Measurements from ENCODE around the gene CASP9.

Gene CASP9

DNA sequence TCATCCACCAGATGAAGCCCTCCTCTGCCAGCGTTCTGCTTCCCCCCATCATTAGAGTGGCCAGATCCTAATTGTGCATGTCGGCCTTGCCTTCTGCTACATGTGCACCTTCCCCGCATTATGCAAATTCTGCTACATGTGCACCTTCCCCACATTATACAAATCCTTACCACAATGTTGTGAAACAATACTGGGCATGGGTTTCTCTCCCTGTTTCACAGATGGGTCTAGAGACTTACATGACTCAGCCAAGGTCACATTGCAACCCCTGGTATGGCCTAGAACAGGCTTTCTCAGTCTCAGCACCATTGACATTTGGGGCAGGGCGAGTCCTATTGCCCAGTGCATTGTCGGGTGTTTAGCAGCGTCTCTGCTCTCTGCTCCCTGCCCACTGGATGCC is 68.5 kb downstream of the CASP9 start:
- Histone ChIP-seq H3K4me1 (ENCODE audit: control insufficient read depth, insufficient read depth, low read length) (no peaks in the 10 kb centered on the region), H3K36me3 (ENCODE audit: control insufficient read depth, insufficient read depth, low read length) (no peaks in the 10 kb centered on the region), H3K27me3 (ENCODE audit: control insufficient read depth, insufficient read depth, low read length) (no peaks in the 10 kb centered on the region), H3K9ac (ENCODE audit: low read length) (no peak overlapping the region), H3K4me3 (ENCODE audit: low read length) (no peak overlapping the region), H3K27ac (ENCODE audit: low read depth, low read length) (no peak overlapping the region)

DNA sequence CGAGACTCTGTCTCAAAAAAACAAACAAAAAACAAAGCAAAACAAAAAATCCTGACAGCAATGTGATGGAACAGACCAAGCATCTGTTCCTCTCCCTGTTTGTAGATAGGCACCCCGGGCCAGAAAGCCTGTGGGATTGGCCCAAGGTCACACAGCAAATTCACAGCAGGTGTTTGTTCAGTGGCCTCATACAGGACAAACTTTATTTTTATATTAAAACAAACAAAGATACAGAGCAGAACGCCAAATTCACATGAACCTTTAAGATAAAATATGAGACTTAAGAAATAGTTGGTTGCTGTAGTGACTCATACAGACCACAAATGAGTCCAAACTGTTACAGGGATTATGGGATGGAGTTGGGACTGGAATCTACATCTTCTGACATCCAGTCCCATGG is 69.8 kb downstream of the CASP9 start:
- H3K27me3 ChIP-seq (ENCODE audit: control insufficient read depth, insufficient read depth, low read length) = no peaks in the 10 kb centered on the region
- H3K9ac ChIP-seq (ENCODE audit: low read length) = no peak overlapping the region
- H3K4me1 ChIP-seq (ENCODE audit: control insufficient read depth, insufficient read depth, low read length) = no peaks in the 10 kb centered on the region
- H3K27ac ChIP-seq (ENCODE audit: low read depth, low read length) = no peak overlapping the region
- no peaks in the 10 kb centered on the region for H3K36me3 ChIP-seq (ENCODE audit: control insufficient read depth, insufficient read depth, low read length)
- no peak overlapping the region for H3K4me3 ChIP-seq (ENCODE audit: low read length)

DNA sequence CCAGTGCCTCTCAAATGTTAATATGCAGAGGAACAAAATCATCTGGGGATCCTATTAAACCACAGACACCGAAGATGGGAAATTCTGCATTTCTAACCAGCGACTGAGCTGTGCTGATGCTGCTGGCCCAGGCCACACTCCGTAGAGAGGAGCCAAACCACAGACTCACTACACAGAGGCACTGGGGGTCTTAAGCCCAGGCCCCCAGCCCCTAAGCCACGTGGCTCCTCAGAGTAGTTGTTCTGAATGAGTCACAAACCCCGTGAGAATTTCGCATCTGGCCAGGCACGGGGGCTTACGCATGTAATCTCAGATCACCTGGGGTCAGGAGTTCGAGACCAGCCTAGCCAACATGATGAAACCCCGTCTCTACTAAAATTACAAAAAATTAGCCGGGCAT is 70.3 kb downstream of the CASP9 start:
- no peak overlapping the region for H3K9ac ChIP-seq (ENCODE audit: low read length)
- H3K4me3 ChIP-seq (ENCODE audit: low read length) = no peak overlapping the region
- no peak overlapping the region for H3K27ac ChIP-seq (ENCODE audit: low read depth, low read length)
- no peaks in the 10 kb centered on the region for H3K36me3 ChIP-seq (ENCODE audit: control insufficient read depth, insufficient read depth, low read length)
- no peaks in the 10 kb centered on the region for H3K27me3 ChIP-seq (ENCODE audit: control insufficient read depth, insufficient read depth, low read length)
- H3K4me1 ChIP-seq (ENCODE audit: control insufficient read depth, insufficient read depth, low read length) = no peaks in the 10 kb centered on the region

DNA sequence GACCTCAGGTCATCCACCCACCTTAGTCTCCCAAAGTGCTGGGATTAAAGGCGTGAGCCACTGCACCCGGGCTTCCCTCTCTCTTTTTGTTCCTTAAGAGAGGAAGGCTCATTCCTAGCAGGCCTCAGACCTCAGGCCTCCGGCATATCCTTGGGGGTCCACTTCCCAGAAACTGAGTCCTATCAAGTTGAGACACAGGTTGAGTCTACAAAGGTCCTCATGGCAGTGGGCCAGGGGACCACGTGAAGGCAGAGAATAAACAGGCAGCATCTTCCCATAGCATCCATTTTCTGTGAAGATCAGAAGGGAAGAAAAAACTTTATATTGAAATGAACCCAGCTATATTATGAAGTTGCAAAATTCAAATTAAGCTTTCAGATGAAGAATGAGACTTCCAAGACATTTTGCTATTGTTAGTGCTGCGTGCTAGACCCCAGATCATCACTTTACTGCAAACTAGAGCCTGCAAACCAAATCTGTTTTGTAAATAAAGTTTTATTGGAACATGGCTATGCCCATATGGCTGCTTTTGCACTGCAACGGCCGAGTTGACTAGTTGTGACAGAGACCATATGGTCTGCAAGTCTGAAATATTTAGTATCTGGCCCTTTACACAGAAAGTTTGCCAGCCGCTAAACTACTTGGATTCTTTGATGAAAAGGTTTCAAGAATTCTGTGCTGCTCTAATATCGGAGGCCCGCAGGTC is 71.0 kb downstream of the CASP9 start:
- Histone ChIP-seq H3K4me3 (ENCODE audit: low read length) (no peak overlapping the region), H3K9ac (ENCODE audit: low read length) (no peak overlapping the region), H3K4me1 (ENCODE audit: control insufficient read depth, insufficient read depth, low read length) (no peaks in the 10 kb centered on the region), H3K27ac (ENCODE audit: low read depth, low read length) (no peak overlapping the region), H3K36me3 (ENCODE audit: control insufficient read depth, insufficient read depth, low read length) (no peaks in the 10 kb centered on the region), H3K27me3 (ENCODE audit: control insufficient read depth, insufficient read depth, low read length) (no peaks in the 10 kb centered on the region)

DNA sequence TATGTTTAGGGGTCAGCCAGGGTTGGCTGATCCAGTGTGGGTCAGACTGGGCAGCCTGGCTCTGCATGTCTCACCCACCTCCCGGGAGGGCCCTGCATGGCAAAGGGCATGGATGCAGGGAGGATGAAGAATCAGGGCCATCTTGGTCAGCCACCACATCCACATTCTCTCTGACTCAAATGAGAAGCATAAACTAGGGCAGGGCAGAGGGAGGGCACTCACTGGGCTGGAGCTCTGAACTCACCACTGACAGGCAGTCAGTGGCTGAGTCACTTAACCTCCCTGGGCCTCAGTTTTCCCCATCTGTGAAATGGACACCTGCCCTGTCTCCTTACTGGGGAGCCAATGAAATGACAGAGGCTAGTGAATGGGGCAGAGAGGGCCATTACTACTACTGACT is 71.8 kb downstream of the CASP9 start:
- no peaks in the 10 kb centered on the region for H3K36me3 ChIP-seq (ENCODE audit: control insufficient read depth, insufficient read depth, low read length)
- no peak overlapping the region for H3K4me3 ChIP-seq (ENCODE audit: low read length)
- H3K27ac ChIP-seq (ENCODE audit: low read depth, low read length) = no peak overlapping the region
- no peak overlapping the region for H3K9ac ChIP-seq (ENCODE audit: low read length)
- H3K4me1 ChIP-seq (ENCODE audit: control insufficient read depth, insufficient read depth, low read length) = no peaks in the 10 kb centered on the region
- peaks cover 2% of the 10 kb centered on the region for H3K27me3 ChIP-seq (ENCODE audit: control insufficient read depth, insufficient read depth, low read length)

DNA sequence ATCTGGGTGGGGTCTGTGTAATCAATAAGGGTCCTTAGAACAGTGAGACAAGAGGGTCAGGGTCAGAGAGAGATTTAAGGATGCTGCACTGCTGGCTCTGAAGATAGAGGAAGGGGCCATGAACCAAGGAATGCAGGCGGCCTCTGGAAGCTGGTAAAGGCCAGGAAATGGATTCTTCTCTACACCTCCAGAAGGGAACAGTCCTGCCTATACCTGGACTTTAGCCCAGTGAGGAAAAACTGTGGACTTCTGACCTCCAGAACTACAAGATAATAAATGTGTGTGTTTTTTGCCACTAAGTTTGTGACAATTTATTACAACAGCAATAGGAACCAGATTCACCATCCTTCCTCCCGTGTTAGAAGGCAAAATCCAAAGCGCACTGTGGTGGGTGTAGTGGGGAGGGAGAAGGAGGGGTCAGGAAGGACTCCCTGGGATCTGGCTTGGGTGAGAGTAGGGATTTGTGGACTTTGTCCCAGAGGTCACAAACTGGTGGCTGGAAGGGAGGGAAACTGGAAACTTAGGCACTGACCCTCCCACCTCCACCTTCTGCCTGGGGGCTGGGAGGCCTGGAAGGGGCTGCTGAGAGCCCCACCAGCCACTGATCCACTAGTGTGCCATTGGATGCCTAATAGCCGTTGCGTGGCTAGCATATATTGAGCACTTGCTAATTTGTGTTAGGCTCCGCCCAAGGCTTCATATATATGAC is 72.8 kb downstream of the CASP9 start:
- H3K4me3 ChIP-seq (ENCODE audit: low read length) = no peak overlapping the region
- no peak overlapping the region for H3K9ac ChIP-seq (ENCODE audit: low read length)
- H3K4me1 ChIP-seq (ENCODE audit: control insufficient read depth, insufficient read depth, low read length) = no peaks in the 10 kb centered on the region
- H3K36me3 ChIP-seq (ENCODE audit: control insufficient read depth, insufficient read depth, low read length) = no peaks in the 10 kb centered on the region
- no peak overlapping the region for H3K27ac ChIP-seq (ENCODE audit: low read depth, low read length)
- H3K27me3 ChIP-seq (ENCODE audit: control insufficient read depth, insufficient read depth, low read length) = peaks cover 2% of the 10 kb centered on the region

DNA sequence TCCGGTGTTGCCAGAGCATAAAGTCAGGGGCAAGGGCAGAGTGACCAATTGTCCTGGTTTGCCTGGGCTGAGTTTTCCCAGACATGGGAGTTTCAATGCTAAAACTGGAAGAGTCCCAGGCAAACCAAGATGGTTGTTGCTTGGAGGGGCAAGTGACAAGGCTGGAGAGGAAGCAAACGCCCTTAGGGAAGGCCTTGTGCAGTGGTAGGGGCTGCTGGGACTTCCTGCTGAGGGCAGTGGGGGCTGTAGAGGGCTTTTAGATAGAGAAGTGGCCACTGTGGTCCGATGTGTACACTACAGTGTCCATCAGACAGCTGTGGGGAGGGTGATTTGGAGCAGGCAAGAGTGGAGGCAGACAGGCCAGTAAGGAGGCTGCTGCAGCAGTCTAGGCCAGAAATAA is 74.4 kb downstream of the CASP9 start:
- H3K27me3 ChIP-seq (ENCODE audit: control insufficient read depth, insufficient read depth, low read length) = peaks cover 2% of the 10 kb centered on the region
- H3K4me3 ChIP-seq (ENCODE audit: low read length) = no peak overlapping the region
- H3K36me3 ChIP-seq (ENCODE audit: control insufficient read depth, insufficient read depth, low read length) = no peaks in the 10 kb centered on the region
- H3K9ac ChIP-seq (ENCODE audit: low read length) = no peak overlapping the region
- H3K4me1 ChIP-seq (ENCODE audit: control insufficient read depth, insufficient read depth, low read length) = no peaks in the 10 kb centered on the region
- H3K27ac ChIP-seq (ENCODE audit: low read depth, low read length) = no peak overlapping the region

DNA sequence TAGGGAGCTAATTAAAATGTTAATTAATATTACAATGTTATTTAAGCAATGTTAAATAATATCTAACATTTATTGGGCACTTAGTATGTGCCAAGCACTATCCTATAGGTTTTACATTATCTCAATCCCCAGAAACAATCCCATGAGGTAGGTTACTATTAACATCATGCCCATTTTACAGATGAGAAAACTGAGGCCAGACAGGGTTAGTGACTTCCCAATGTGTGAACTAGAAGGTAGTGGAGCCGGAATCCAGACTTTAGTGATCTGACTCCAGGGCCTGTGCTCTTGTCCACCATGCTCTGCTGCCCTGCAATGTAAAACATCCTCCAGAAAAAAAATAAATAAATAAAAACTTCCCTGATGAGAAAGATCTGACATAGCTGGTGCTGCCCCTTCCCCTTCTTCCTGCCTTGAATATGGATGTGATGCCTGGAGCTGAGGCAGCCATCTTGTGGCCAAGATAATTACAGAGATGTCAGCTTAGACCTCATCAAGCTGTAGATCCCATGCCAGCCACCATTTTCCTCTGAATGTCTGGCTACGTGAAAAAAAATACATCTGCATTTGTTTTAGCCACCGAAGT is 75.0 kb downstream of the CASP9 start:
- Histone ChIP-seq H3K27me3 (ENCODE audit: control insufficient read depth, insufficient read depth, low read length) (peaks cover 2% of the 10 kb centered on the region), H3K9ac (ENCODE audit: low read length) (no peak overlapping the region), H3K36me3 (ENCODE audit: control insufficient read depth, insufficient read depth, low read length) (no peaks in the 10 kb centered on the region), H3K4me1 (ENCODE audit: control insufficient read depth, insufficient read depth, low read length) (no peaks in the 10 kb centered on the region), H3K27ac (ENCODE audit: low read depth, low read length) (no peak overlapping the region), H3K4me3 (ENCODE audit: low read length) (no peak overlapping the region)

DNA sequence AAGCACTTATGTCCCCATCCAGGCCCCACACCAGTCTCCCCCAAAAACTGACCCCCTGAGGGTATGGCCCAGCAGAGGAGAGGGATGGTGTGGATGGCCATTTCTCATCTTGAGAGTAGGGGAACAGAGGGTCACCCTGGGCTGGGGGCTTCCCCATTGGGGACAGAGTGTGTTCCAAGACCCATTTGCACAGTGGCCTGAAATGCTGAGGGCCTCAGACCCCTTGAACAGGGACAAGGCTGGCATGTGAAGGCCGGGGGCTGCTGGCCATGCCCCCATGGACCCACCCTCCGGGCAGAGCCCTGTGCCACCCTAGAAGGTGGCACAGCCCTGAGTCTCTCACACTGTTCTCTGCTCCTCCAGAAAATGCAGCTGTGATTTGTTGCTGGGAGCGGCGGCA is 77.8 kb downstream of the CASP9 start:
- no peak overlapping the region for H3K27ac ChIP-seq (ENCODE audit: low read depth, low read length)
- no peak overlapping the region for H3K4me3 ChIP-seq (ENCODE audit: low read length)
- H3K4me1 ChIP-seq (ENCODE audit: control insufficient read depth, insufficient read depth, low read length) = no peaks in the 10 kb centered on the region
- H3K9ac ChIP-seq (ENCODE audit: low read length) = no peak overlapping the region
- peaks cover 2% of the 10 kb centered on the region for H3K27me3 ChIP-seq (ENCODE audit: control insufficient read depth, insufficient read depth, low read length)
- H3K36me3 ChIP-seq (ENCODE audit: control insufficient read depth, insufficient read depth, low read length) = no peaks in the 10 kb centered on the region

DNA sequence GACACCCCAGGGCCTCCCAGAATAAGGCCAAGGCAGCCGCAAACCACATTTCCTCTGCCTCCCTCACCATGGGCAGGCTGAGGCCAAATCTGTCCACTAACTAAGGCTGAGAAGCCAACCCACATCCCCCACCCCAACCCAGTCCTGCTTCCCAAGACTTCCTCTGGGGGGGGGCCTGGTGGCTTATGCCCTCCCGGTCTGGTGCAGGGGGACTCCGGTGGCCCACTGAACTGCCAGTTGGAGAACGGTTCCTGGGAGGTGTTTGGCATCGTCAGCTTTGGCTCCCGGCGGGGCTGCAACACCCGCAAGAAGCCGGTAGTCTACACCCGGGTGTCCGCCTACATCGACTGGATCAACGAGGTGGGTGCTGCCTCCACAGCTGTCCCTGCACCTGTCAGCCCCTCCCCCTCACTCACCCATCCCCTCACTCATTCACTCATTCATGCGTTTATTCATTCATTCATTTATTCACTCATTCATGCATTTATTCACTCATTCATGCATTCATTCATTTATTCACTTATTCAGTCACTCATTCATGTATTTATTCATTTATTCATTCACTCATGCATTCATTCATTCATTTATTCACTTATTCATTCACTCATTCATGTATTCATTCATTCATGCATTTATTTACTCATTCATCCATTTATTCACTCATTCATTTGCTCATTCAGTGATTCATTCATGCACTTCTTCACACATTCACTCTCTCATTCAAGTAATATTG is 78.5 kb downstream of the CASP9 start:
- Histone ChIP-seq H3K27ac (ENCODE audit: low read depth, low read length) (no peak overlapping the region), H3K27me3 (ENCODE audit: control insufficient read depth, insufficient read depth, low read length) (peaks cover 2% of the 10 kb centered on the region), H3K4me1 (ENCODE audit: control insufficient read depth, insufficient read depth, low read length) (no peaks in the 10 kb centered on the region), H3K4me3 (ENCODE audit: low read length) (no peak overlapping the region), H3K36me3 (ENCODE audit: control insufficient read depth, insufficient read depth, low read length) (no peaks in the 10 kb centered on the region), H3K9ac (ENCODE audit: low read length) (no peak overlapping the region)

DNA sequence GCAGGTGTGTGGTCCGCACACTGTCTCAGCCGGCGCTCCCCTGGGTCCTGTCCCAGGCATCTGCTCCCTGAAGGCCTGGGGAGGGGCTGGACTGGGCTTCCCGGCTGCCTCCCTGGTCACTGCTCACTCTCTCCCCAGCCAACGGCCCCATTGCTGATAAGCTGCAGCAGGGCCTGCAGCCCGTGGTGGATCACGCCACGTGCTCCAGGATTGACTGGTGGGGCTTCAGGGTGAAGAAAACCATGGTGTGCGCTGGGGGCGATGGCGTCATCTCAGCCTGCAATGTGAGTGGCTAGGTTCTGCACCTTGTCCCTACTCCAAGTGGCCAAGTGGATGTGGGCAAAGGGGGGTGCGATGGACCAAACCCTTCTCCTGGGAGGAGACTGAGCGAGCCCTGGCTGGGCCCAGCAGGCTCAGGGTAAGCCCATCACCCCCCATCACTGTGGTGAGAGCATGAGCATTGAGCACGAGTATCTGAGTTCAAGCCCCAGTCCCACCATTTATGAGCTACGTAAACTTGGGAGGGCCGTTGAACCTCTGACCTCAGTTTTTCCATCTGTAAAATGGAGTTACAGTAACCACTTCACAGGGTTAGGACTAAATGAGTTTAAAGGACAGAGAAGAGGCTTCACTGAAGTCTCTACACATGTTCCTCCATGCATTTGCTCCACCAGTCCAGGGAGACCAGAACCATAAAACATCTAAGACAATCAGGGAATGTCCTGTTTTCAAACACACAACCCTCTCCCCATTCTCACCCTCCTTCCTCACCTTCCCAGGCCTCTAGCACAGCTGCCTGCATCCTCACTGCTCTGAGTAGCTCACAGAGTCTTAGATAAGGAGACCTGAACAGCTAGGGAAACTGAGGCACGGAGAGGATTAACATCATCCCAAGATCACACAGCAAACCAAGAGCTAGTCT is 79.3 kb downstream of the CASP9 start:
- H3K9ac ChIP-seq (ENCODE audit: low read length) = no peak overlapping the region
- no peak overlapping the region for H3K27ac ChIP-seq (ENCODE audit: low read depth, low read length)
- H3K4me1 ChIP-seq (ENCODE audit: control insufficient read depth, insufficient read depth, low read length) = no peaks in the 10 kb centered on the region
- H3K36me3 ChIP-seq (ENCODE audit: control insufficient read depth, insufficient read depth, low read length) = no peaks in the 10 kb centered on the region
- H3K27me3 ChIP-seq (ENCODE audit: control insufficient read depth, insufficient read depth, low read length) = peaks cover 2% of the 10 kb centered on the region
- no peak overlapping the region for H3K4me3 ChIP-seq (ENCODE audit: low read length)

DNA sequence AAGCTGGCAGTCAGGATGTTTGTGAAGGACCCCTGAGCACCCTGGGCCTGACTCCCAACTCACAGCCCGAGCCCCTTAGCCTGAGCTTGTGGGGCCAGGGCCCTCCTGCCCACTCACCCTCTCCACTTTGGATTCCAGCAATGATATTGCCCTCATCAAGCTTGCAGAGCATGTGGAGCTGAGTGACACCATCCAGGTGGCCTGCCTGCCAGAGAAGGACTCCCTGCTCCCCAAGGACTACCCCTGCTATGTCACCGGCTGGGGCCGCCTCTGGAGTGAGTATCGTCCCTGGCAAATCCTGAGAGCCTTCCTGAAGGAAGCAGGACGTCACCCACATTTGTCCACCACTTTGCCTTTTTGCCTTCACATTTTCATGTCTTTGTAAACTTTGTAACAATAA is 80.7 kb downstream of the CASP9 start:
- no peak overlapping the region for H3K4me3 ChIP-seq (ENCODE audit: low read length)
- no peak overlapping the region for H3K27ac ChIP-seq (ENCODE audit: low read depth, low read length)
- no peak overlapping the region for H3K9ac ChIP-seq (ENCODE audit: low read length)
- no peaks in the 10 kb centered on the region for H3K4me1 ChIP-seq (ENCODE audit: control insufficient read depth, insufficient read depth, low read length)
- no peaks in the 10 kb centered on the region for H3K36me3 ChIP-seq (ENCODE audit: control insufficient read depth, insufficient read depth, low read length)
- H3K27me3 ChIP-seq (ENCODE audit: control insufficient read depth, insufficient read depth, low read length) = peaks cover 2% of the 10 kb centered on the region
